Spinal cord (tissue), 10 donors: ENCODE measurements around the gene GHRHR. TPM values are rescaled to one million over a fixed set of nuclear protein-coding genes. Genes with fewer than 3 reads are reported as not detected.

ENCODE experiments used
- DNase-seq, 6 donors: peaks; one replicate each; pipeline versions ENCODE4 v3.0.0 to v3.0.0-alpha.2; 2013 to 2015; ENCODE audit warnings: low spot score in 6 of 6, low read depth in 4 of 6
- H3K27ac ChIP-seq: one replicate; pipeline ENCODE4 v1.5.1; 2013; ENCODE audit warnings: low read depth, low read length, control low read depth
- H3K27me3 ChIP-seq: one replicate; pipeline ENCODE4 v1.6.1; 2013; ENCODE audit warnings: low read length; ENCODE audit not compliant: control insufficient read depth, insufficient read depth
- H3K36me3 ChIP-seq: one replicate; pipeline ENCODE4 v1.6.1; 2013; ENCODE audit warnings: low read length; ENCODE audit not compliant: control insufficient read depth, insufficient read depth
- H3K4me1 ChIP-seq: one replicate; pipeline ENCODE4 v1.6.1; 2013; ENCODE audit warnings: low read length; ENCODE audit not compliant: control insufficient read depth, insufficient read depth
- H3K4me3 ChIP-seq: one replicate; pipeline ENCODE4 v1.5.1; 2013; ENCODE audit warnings: low read depth, low read length, control low read depth
- H3K9me3 ChIP-seq: one replicate; pipeline ENCODE4 v1.6.1; 2013; ENCODE audit warnings: low read length; ENCODE audit not compliant: control insufficient read depth, insufficient read depth
- WGBS: methylation state at CpG from one replicate; pipeline ENCODE4 v1.1.5; 2013; ENCODE audit warnings: missing lambda C conversion rate; ENCODE audit not compliant: insufficient coverage; 5-methylcytosine and 5-hydroxymethylcytosine counted together
- polyA plus RNA-seq, 2 donors: library from polyadenylated mRNA; unstranded; fragments of 120-200 nt; gene quantifications; one replicate each; pipeline ENCODE4 v1.2.1, GENCODE V29; 2013; ENCODE audit not compliant: insufficient read length in 2 of 2
- total RNA-seq, 2 donors: library from RNA; depleted of rRNA in 1 of 2; stranded (reverse); fragments of 120-200 nt in 1 of 2; fragments of >200 nt in 1 of 2; gene quantifications; one replicate each; pipeline versions ENCODE4 v1.2.3 to v1.2.4, GENCODE V29; 2013 to 2014
- donor health status: healthy.

GHRHR gene
- total and polyA plus RNA-seq, 4 donors: 2.7 to 5.2 (median 4.3) TPM

DNA sequence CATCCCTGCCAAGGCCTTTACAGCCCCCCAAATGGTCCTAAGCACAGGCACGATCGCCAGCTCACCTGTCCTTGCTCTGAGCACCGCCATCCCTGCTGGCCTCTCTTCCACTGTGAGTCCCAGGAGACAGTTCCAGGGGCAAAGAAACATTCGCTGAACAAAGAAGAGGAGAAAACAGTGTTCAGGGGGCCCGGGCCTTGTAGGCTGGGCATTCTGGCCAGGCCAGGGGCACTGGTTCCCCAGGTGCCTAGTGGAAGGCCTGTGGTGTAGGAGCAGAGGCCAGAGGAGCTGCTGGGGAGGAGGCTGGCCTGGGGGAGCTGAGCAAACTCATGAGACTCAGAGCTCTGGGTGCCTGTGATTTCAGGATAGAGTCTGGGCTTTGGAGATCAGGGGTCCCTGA lies 29.5 kb upstream of the GHRHR start:
- peaks cover 42% of the 10 kb centered on the region for H3K4me1 ChIP-seq

GRCh38 chr7:30934732-30935568 lies 28.8 kb upstream of the GHRHR start:
- no peak overlapping the region for H3K4me3 ChIP-seq
- 88% methylated on average over 5 of the region's 6 CpGs for WGBS
- DNase-seq: no peak
- H3K36me3 ChIP-seq: peaks cover 2% of the 10 kb centered on the region
- H3K9me3 ChIP-seq: no peaks in the 10 kb centered on the region
- H3K27me3 ChIP-seq: no peaks in the 10 kb centered on the region
- peaks cover 42% of the 10 kb centered on the region for H3K4me1 ChIP-seq
- H3K27ac ChIP-seq: no peak overlapping the region

More for the DNA sequence above, 29.5 kb upstream of the GHRHR start:
- Histone ChIP-seq H3K36me3 (peaks cover 2% of the 10 kb centered on the region), H3K4me3 (no peak overlapping the region), H3K27ac (no peak overlapping the region), H3K9me3 (no peaks in the 10 kb centered on the region), H3K27me3 (no peaks in the 10 kb centered on the region)
- no peak for DNase-seq
- WGBS: 78% methylated on average over 5 of the region's 5 CpGs

- H3K9me3 ChIP-seq: no peaks in the 10 kb centered on the region
- H3K36me3 ChIP-seq: peaks cover 2% of the 10 kb centered on the region
- no peak overlapping the region for H3K27ac ChIP-seq
- H3K4me1 ChIP-seq: peaks cover 41% of the 10 kb centered on the region
- H3K4me3 ChIP-seq: no peak overlapping the region
- DNase-seq: no peak
- H3K27me3 ChIP-seq: no peaks in the 10 kb centered on the region
- WGBS: 100% methylated on average over 1 of the region's 3 CpGs
Observed at GRCh38 chr7:30935569-30935877, 28.2 kb upstream of the GHRHR start.

DNA sequence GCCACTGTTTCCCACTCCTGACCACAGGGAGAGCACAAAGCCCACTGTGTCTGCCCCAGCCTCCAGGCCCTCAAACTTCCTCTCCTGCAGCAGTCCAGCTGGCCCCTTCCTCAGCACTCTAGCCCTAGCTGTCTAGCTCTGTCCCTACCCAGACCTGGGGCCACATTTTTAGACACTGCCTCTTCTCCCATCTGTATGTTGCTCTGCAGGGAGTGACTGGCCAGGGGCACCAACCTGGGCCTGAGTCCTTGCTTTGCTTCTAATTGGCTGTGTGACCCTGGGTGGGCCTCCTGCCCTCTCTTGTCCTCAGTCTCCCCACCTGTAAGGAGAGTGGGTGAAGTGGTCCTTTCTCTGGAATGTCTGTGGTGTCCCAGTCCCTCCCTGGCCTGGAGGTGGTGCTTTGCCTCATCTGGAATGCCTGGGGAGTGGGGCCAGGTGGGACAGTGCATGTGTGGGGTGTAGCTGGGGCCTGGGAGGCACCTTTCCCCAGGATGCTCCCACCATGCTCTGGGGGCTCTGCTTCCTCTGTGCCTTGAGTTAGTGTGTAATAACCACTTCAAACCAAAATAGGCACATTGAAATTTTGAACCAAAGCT lies 27.0 kb upstream of the GHRHR start:
- Histone ChIP-seq H3K9me3 (no peaks in the 10 kb centered on the region), H3K36me3 (peaks cover 2% of the 10 kb centered on the region), H3K27ac (no peak overlapping the region), H3K4me3 (no peak overlapping the region), H3K27me3 (no peaks in the 10 kb centered on the region), H3K4me1 (peaks cover 34% of the 10 kb centered on the region)
- DNase-seq: no peak

DNA sequence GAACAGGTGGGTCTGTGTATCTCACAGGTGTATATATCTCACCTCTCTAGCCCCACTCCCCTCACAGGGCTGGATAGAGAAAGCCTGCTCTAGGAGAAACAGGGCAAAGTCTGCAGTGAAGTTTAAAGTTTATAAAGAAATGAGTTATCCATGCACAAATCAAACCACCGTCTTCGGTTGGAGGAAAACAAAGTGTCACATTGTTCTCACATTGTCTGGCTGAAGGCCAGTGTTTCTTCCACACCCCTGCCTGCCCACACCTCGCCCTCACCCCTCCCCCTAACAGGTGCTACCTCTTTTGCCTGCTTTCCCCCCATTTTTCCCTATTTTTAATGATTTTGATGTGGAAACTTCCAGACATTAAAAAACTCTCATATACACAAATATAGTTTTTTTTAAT lies 26.3 kb upstream of the GHRHR start:
- no CpG with 5 or more reads among the region's 3 CpGs for WGBS
- Histone ChIP-seq H3K27ac (no peak overlapping the region), H3K27me3 (no peaks in the 10 kb centered on the region), H3K4me3 (no peak overlapping the region), H3K9me3 (no peaks in the 10 kb centered on the region), H3K36me3 (peaks cover 2% of the 10 kb centered on the region), H3K4me1 (peaks cover 29% of the 10 kb centered on the region)
- DNase-seq: no peak

- Histone ChIP-seq H3K4me3 (no peak overlapping the region), H3K27ac (no peak overlapping the region), H3K27me3 (no peaks in the 10 kb centered on the region), H3K36me3 (no peaks in the 10 kb centered on the region), H3K9me3 (no peaks in the 10 kb centered on the region), H3K4me1 (peaks cover 17% of the 10 kb centered on the region)
- peak; percentile 15 to 84 (median 43) for DNase-seq
- WGBS: 12% methylated on average over 23 of the region's 25 CpGs
Observed at GRCh38 chr7:30938435-30939316, 25.1 kb upstream of the GHRHR start.

- no peaks in the 10 kb centered on the region for H3K36me3 ChIP-seq
- 88% methylated on average over 2 of the region's 8 CpGs for WGBS
- no peak for DNase-seq
Observed at GRCh38 chr7:30941582-30942323, 22.0 kb upstream of the GHRHR start.

DNA sequence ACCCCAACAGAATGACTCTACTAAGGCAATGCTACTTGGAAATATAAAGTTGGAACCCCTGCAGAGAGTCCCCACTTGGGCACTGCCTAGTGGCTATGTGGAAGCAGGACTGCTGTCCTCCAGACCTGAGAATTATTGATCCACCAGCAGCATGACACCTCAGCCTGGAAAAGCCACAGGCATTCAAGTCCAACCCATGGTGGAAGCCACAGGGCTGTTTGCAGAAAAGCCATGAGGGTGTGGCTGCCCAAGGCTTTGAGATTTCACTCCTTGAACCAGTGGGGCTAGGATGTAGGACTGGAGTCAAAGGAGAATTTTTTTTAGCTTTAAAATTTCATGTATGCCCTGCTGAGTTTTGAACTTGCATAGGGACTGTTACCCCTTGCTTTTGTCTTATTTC lies 13.6 kb upstream of the GHRHR start:
- H3K27me3 ChIP-seq: no peaks in the 10 kb centered on the region
- DNase-seq: no peak
- no peaks in the 10 kb centered on the region for H3K9me3 ChIP-seq
- H3K27ac ChIP-seq: no peak overlapping the region
- H3K4me1 ChIP-seq: no peaks in the 10 kb centered on the region
- H3K4me3 ChIP-seq: no peak overlapping the region
- no peaks in the 10 kb centered on the region for H3K36me3 ChIP-seq

More at GRCh38 chr7:30941582-30942323, 22.0 kb upstream of the GHRHR start:
- Histone ChIP-seq H3K27ac (no peak overlapping the region), H3K4me3 (no peak overlapping the region), H3K4me1 (peaks cover 10% of the 10 kb centered on the region), H3K9me3 (peaks cover 2% of the 10 kb centered on the region), H3K27me3 (no peaks in the 10 kb centered on the region)

DNA sequence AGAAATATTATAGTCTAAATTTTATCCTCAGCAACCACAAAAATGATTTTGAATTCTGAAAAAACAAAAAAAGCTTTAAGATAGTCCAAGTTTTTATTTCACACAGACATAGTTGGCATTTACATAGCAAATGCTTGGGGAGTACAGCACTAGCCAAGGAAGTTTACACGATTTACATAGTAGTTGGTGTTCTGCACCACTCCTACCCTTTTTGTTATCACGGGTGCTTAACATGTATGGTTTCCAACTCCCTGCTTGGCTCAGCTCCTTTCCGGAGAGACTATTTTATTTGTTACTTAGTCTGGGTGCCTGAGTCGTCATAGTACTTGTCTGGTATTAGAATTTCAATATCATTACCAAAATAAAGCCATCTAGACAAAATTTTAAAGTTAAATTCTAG lies 8.8 kb upstream of the GHRHR start:
- WGBS: no CpG with 5 or more reads among the region's 4 CpGs
- Histone ChIP-seq H3K27ac (no peak overlapping the region), H3K27me3 (no peaks in the 10 kb centered on the region), H3K4me1 (no peaks in the 10 kb centered on the region), H3K36me3 (no peaks in the 10 kb centered on the region), H3K9me3 (no peaks in the 10 kb centered on the region), H3K4me3 (no peak overlapping the region)
- DNase-seq: peak in 1 of 6 donors; percentile 59
